ENCODE results near the gene LAMA2.
A peak's percentile ranks its signal among the peaks of the same experiment; 100 is the strongest.

LAMA2 gene

DNA sequence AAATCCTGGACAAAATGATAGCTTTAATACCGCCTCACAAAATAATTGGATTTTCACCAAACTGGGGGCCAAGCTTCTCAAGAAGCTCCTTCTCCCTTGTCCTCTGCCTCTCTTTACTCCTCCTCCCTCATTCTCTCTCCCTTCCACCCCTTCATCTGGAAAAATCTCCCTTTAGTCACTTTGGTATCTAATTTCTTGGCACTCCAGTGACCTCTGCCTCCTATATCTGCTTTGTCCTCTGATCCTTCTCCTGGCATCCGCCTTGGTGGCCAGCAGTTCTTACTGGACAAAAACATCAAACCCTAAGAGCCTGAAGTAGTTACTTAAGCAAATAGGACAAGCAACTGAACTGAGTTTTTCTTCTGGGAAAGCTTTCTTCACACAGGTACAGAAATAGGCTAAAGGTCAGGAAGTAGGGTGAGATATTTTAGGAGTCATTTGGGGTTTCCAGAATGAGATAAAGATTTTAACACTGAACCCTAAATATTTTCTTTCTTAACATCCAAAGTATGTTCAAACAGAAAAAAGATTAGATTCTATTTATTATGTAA, 606.4 kb downstream of the LAMA2 start:
- DNase-seq (ENCODE audit: low spot score) (no peak), FAIRE-seq (no peak)

DNA sequence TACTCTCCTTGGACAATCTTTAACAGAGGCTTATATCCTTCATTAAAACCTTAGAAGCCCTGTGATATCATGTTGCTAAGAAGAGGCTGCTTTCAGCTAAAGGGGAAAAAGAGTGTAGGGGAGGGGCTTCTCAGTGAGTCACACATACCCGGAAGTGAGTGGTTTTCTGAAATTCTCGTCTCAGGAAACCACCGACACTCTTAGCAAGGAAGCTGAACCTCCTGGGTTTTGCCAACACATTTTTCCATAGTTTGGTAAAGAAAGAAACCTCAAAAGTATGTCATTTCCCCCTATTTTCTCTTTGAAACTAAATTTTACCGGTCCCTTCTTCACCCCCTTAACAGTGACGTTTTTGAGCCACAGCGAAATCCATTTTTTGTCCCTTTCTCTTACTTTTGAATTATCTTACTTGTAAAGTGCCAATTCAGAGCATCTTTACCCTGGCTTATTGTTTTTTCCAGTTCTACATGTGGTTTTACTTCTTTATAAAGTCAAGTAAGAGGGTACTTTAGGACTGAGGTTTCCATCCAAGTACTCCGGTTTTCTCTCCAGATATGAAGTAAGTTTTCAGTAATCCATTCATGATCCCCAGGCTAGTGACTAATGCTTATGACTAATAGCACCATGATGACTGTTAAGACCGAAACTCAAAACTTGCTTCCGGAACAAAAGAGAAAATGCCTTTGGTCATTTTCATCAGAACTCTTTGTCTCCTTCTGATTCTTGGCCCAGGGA, 607.8 kb downstream of the LAMA2 start:
- FAIRE-seq, result no peak

DNA sequence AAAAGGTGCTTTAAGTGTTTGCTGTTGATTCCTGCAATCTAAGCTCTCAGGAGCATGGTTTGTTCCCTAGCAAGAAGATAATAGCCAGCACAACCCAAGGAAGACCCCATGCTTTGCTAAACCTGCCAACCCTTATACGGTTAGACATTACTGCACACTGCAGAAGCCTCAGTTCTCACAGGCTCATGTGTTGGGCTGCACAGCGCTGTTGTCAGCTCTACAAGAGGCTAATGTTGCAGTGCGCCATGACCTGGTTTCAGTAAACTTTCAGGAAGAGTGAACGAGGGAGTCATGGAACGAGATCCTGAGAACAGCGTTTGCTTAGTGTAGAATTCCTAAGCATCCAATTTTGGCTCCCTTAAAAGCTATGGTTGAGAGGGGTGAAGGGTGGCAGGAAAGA, 608.5 kb downstream of the LAMA2 start:
- no peak for FAIRE-seq
- peak; percentile 13 for DNase-seq (ENCODE audit: low spot score)

More for the DNA sequence above, 607.8 kb downstream of the LAMA2 start:
- DNase-seq (ENCODE audit: low spot score), result peak; percentile 78

DNA sequence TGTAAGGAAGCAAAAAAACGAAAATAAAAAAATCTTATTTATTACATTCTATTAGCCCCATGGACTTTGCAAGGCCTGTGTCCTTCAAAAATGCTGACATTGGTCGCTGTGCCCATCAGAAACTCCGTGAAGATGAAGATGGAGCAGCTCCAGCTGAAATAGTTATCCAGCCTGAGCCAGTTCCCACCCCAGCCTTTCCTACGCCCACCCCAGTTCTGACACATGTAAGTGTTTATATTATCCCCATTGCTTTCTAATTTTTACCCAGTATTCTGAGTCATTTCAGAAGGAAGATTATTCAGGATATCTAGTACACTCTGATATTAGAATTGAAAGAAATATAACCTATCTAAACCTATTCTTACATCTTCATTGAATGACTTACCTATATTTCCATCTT, 609.3 kb downstream of the LAMA2 start:
- DNase-seq (ENCODE audit: low spot score) (no peak), FAIRE-seq (no peak)

DNA sequence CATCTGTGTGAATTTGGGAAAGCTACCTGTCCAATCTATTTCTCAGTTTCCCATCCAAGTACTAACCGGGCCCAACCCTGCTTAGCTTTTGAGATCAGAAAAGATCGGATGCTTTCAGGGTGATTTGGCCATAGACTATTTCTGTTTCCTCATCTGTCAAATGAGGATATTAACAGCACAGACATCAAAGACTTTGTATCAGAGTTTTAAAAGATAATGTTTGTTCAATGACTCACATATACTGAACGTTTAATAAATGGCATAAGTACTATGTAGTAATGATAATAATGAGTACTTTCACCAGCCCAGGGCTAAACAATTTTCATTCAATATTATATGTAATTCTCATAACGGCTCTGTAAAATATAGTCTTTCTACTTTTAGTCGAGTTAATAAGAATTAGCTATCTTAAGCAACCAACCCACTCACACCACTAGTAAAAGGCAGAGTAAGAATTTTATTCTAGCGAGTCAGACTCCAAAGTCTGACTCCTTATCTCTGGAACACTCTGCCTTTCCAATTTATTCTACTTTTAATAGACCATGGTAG, 610.5 kb downstream of the LAMA2 start:
- DNase-seq (ENCODE audit: low spot score) (no peak), FAIRE-seq (no peak)

DNA sequence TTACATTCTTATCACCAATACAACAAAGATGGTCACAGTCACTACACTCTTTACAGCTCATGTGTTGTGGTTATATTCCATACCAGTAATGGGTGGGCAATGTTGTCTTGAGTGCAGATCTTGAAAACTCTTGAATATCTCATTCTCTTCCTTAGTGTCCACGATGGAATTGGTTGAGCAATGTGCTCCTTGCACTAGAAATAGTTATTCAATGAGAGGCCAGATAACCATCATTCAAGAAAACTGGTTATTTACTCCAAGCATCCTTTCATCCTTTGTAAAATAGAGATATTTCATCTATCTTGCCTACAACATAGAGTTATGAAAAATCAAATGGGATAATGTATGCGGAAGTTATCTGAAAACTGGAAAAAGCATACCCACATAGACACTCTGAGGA, 611.2 kb downstream of the LAMA2 start:
- FAIRE-seq (no peak), DNase-seq (ENCODE audit: low spot score) (no peak)

DNA sequence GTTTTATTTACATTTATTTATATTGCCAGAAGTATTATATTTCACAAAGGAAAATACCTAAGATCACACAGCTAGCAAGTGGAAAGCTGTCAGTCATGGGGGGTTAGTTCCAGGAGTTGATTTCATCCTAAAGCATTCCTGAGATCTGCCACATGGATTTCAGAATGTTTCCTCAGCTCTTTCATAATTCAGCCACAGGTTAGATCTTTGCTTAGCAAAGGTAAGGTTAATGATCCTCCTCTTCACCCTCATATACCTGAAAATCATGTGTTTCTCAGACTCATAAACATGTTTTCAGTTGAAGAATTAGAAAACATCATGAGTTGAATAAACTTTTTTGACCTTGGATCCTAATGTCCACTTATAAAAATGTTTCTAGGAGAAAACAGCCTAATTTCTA, 611.6 kb downstream of the LAMA2 start:
- no peak for FAIRE-seq
- DNase-seq (ENCODE audit: low spot score), result no peak

DNA sequence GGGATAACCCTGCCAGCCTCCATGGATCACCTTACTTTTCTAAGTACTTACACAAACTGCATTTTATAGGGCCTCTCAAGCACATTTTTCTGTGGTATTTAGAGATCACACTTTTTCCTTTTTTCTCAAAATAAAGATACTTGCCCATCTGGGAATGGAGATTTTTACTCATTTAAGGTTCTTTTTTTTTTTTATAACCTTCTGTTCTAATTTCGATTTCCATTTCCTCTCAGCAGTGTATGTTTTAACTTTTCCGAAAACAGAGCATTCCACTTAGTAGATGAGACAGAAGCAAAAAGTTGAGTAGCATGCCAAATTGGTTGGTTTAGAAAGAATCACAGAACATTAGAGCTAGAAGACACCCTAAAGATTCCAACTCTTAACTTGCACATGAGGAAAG, 612.7 kb downstream of the LAMA2 start:
- no peak for DNase-seq (ENCODE audit: low spot score)
- FAIRE-seq, result no peak

DNA sequence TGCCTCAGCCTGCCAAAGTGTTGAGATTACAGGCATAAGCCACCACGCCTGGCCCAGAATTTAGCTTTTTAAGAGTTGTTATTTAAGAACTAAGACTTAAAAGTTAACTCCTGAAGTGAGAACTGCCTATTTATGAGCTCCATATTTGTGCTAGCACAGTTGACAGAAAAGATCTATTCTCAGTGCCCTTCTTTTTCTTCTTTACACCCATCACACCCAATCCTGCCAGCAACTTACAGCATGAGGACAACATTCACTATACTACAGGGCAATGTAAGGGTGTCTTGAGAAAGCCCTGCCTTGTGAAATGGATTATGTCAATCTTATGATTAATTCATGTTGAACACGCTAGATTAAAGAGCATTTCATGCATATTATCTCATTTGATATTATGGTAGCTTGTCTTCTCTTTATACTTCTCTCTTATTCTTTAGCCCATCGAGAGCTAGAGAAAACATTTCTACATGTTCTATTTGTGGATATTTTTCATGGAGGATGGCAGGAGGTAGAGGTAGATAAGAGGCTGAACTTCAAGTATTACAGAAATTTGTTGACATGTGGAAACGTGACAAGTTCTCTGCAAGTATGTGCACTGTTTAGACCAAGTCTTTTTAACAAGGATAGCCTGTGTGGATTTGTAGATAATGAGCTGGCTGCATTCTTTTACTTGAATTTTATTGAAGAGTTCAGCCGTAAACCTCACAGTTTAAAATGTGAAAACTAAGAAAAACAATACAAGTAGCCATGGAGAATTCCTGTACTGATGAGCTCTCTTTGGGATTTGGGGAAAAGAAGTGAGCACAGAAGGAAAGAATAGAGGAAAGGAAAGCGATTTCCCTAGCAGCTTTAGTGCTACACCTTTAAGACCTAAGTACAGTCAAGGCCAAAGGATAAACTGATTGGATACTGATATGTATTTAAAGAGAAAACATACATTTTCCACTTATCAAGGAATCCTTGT, 614.8 kb downstream of the LAMA2 start:
- FAIRE-seq (no peak), DNase-seq (ENCODE audit: low spot score) (no peak)

DNA sequence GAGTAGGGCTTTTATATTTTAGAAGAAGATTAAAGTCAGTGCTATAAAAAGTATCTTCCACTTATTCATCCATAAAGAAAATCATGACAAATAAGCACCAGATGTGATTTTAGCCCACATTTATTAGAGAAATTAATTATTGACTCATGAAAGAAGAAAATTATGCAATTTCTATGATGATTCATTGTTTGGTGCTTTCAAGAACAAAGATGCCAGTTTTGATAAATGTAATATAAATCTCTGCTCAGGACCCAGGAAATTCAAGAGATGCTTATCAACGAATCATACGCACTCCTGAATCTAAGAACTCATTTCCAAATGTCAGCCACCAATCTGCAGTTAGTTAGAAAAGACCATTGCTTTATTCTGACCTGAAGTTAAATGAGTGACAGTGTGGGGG, 615.6 kb downstream of the LAMA2 start:
- FAIRE-seq, result no peak
- no peak for DNase-seq (ENCODE audit: low spot score)

DNA sequence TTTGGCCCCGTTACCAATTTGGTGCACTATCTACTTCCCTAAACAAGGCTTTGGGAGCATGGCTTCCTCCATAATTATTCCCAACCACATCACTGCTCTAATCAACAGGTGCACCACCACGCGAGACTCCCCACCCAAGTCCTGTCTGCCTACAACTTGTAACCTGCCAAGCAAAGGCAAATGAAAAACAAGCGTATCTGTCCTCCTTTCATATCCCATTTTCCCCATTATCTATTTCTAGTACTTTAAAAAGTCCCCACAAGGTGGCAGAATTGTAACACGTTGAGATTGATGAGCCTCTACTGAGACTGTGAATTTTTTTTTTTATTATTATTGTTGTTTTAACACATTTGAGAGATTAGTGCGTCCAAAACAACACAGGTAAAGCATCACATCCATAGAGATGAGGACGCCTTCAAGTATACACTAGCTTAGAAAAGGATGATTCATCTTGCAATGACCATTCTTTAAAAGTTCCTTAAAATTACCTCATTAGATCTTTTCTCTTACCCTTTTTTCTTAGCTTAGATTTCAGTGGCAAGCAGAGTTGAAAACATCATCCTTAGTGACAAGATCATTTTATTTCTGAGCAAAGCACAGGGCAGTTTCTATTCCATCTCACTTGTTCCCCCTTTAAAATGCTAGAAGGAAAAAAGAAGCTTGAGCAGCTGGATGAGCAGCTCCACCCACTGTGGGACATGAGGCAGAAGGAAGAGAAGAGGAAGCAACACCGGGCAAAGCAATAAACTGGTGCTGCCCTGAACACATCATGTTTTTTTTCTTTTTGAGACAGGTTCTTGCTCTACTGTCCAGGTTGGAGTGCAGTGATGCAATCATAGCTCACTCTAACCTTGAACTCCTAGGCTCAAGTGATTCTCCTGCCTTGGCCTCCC, 616.3 kb downstream of the LAMA2 start:
- peak; percentile 28 for DNase-seq (ENCODE audit: low spot score)
- no peak for FAIRE-seq

DNA sequence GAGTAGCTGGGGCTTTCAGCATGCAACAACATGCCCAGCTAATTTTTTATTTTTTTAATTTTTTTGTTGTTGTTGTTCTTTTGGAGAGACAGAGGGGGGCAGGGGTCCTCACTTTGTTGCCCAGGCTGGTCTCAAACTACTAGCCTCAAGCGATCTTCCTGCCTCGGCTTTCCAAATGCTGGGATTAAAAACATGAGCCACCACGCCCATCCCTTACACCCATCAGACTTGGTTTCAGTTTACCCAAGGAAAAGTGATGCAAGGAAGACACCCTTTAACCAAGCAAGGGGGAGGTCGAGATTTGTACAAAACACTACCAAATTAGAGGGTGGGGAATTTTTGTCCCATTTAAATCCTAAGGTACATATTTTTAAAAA, 616.9 kb downstream of the LAMA2 start:
- no peak for FAIRE-seq
- DNase-seq (ENCODE audit: low spot score), result no peak

DNA sequence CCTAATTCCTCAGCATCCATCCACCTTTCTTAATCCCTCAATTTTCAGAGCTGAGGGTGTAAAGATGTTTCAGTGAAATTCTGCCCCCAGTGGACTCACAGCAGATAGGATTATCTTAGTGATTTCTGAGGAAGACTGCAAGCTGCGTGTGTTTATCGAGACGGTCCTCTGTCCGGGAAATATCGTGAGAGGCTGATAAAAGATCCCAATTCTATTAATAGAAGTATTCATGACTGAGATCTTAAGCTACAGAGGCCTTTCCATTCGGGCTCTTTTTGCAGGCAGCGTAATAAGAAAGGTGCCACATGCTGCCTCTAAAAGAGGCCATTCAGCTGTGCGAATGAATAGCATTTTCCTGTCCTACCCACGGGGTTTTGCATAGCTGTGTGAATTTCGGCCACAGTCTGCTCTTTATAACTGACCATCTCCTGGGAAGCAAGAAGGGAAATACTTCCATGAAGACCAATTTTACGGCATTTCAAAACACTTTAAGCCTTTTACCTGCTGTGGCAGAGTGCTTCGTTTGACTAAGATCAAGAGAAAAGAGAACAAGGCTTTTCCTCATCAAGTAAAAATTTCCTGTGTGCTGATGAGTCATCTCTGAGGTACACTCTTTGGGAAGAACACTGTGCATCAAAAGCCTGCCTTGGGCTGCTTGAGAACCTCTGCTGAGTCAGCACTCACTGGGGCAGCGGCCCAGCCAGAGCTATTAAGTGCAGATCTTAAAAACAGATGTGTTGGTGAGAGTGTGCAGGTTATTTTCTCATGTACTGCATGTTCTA, 618.2 kb downstream of the LAMA2 start:
- DNase-seq (ENCODE audit: low spot score), result peak; percentile 87

DNA sequence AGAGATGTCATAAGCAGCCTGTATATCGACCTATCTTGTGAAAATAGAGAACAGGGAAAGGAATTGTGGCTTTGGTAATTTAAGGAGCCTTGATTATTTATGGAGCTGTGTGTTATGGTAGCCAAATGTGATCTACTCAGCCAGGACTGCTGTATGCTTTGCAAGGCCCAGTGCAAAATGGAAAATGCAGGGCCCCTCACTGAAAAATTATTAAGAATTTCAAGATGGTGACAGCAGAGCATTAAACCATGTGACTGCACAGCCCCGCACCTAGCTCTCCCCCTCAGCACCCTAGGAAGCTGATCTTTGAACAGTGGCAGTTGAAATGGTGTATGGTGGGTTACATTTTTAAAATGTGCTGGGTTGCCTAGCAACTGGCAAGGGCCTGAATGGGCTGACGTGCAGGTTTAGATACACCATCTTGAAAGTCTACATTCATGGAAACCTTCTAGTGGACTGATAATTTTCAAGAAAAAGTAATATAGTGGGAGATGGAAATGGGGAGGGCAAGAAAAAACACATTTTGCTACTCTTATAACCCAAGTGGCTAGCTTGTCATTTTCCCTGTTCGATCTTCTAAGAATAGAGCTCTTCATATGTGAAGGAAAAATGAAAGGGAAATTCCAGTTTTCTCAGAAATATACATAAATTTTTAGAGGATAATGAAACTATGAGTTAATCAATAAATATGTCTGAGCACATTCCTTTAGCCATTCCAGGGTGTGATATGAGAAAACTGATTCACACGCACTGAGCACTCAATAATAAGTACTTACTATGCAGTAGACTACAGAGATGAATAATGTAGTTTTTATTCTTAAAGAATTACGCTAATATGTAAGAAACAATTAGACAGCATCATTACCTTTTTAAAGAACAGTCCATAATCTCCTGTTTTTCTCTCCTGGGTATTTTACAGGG, 619.1 kb downstream of the LAMA2 start:
- DNase-seq (ENCODE audit: low spot score) (no peak), FAIRE-seq (no peak)

More for the DNA sequence above, 618.2 kb downstream of the LAMA2 start:
- no peak for FAIRE-seq

DNA sequence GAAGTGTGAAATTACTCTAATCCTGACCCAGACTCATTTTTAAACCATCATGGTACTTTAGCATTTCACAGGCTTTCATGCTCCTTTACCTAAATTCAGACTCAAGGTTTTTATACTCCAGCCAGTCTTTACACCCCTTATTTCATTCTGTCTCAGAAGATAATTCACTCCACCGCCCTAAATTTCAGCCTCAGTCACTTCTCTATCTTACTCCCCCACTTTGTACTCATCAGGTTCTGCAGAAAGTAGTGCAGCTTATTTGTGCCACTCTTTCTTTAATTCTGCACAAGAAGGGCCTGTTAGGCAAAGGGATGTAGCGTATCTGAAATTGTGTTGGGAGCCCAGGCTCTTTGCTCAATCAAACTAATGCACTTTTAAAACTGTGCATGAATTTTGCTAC, 621.5 kb downstream of the LAMA2 start:
- FAIRE-seq, result no peak

DNA sequence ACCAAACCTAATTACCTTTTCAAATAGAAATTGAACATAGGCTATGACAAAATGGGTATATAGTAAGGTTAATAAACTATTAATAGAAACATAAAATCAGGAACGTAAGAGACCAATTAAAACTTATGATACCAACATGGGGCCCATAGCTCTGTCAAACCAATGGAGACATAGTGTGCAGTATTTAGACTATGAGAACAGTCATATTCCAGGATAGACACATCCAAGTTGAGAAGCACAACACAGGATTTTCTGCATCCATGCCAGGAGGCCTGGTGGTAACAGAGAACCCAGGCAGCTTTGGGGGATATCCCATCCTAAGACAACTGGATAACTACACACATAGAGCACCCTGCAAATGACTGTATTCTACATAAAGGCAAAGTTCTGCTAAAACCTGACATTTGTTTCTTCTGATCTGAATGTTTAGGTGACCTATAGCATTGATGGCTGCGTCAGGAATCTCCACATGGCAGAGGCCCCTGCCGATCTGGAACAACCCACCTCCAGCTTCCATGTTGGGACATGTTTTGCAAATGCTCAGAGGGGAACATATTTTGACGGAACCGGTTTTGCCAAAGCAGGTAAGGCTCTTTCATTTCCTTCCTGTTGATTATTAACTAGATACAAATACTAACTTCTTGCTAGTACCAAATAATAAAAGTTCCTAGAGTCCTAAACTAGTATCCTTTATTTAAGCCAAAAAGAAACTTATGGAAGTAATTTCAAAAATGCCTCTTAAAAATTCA, 624.3 kb downstream of the LAMA2 start:
- DNase-seq (ENCODE audit: low spot score) (no peak), FAIRE-seq (no peak)

More for the DNA sequence above, 621.5 kb downstream of the LAMA2 start:
- DNase-seq (ENCODE audit: low spot score), result no peak

DNA sequence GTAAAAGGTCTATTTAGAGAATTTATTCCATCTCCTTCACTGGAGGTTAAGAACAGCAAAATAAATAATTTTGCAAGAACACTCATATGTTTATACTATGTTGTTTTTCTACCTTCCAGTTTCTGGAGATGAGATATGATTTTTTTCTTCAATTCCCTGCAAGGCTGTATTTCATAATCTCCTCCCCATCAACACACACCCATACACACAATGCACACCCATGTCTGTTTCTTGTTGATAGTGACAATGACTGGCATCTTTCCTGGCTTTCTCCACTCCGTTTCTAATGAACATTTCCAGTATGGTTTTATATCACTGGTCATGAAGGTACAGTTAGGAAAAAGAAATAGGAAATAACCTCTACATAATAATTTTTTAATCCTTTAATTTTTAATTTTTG, 624.9 kb downstream of the LAMA2 start:
- FAIRE-seq (no peak), DNase-seq (ENCODE audit: low spot score) (no peak)

DNA sequence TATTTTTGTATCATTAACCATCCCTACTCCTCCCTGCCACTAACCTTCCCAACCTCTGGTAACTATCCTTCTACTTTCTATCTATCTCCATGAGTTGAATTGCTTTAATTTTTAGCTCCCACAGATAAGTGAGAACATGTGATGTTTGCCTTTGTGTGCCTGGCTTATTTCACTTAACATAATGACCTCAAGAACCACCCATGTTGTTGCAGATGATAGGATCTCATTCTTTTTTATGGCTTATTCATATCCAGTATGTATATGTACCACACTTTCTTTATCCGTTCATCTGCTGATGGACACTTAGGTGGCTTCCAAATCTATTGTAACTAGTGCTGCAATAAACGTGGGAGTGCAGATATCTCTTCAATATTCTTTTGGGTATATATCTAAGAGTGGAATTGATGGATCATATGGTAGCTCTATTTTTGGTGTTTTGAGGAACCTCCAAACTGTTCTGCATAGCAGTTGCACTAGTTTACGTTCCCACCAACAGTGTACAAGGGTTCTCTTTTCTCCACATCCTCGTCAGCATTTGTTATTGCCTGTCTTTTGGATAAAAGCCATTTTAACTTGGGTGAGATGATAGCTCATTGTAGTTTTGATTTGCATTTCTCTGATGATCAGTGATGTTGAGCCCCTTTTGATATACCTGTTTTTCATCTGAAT, 625.7 kb downstream of the LAMA2 start:
- DNase-seq (ENCODE audit: low spot score) (no peak), FAIRE-seq (no peak)
